Measurements from ENCODE around the gene PWWP2B.

DNA sequence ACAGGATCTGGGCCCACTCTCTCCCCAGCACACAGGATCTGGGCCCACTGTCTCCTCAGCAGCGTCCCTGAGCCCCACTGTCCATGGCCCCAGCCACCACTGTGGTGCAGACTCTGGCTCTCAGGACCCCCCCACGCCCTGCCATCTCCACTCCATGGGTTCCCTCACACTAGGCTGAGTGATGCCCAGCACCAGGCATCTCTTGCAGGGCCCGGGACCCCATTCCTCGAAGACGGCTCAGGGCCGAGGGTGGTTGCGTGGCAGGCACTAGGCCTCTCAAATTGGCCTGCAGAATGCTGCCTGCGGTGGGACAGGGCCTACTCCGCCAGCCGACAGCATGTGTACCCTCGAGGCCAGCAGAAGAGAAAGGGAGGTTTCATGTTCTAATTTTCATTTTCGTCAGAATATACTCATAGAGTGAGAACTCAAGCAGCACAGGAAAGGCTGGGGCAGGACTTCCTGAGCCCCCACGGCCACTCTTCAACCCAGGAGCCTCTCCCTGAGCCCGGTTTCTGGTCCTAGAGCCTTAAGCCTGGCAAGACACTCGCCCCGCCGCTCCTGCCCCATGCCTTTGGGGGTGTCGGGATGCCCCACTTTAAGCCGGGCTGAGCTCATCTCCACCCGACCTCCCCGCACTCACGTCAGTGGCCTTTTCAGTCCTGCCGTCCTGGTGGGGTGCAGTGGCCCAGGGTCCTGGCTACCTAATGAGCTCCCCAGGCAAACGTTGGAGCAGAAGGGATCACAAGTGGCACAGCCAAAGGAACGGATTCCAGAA lies 44.0 kb downstream of the PWWP2B start:
- TF ChIP-seq EZH2 (IDR thresholded peaks at IDR 0.05; ENCODE audit: insufficient read depth, poor library complexity, severe bottlenecking) (no peak), EZH2phosphoT487 (IDR thresholded peaks at IDR 0.05; ENCODE audit: insufficient read depth, low read depth) (no peak)
